Stimulated activated CD4-positive, alpha-beta T cell treated with anti-CD3 and anti-CD28 coated beads, Interleukin-4, amount 100 ng/mL, for 1 hour (primary cell): ENCODE measurements around the gene ARRDC1.
"Not testable (repeated sequence)": the region's sequence is repeated elsewhere in the genome, so short reads cannot be mapped to it uniquely, and the experiment has no call there.

Source experiments
- DNase-seq: peaks from one replicate; pipeline ENCODE4 v3.0.0-alpha.2; 2020

Gene ARRDC1, protein sequence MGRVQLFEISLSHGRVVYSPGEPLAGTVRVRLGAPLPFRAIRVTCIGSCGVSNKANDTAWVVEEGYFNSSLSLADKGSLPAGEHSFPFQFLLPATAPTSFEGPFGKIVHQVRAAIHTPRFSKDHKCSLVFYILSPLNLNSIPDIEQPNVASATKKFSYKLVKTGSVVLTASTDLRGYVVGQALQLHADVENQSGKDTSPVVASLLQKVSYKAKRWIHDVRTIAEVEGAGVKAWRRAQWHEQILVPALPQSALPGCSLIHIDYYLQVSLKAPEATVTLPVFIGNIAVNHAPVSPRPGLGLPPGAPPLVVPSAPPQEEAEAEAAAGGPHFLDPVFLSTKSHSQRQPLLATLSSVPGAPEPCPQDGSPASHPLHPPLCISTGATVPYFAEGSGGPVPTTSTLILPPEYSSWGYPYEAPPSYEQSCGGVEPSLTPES

DNA sequence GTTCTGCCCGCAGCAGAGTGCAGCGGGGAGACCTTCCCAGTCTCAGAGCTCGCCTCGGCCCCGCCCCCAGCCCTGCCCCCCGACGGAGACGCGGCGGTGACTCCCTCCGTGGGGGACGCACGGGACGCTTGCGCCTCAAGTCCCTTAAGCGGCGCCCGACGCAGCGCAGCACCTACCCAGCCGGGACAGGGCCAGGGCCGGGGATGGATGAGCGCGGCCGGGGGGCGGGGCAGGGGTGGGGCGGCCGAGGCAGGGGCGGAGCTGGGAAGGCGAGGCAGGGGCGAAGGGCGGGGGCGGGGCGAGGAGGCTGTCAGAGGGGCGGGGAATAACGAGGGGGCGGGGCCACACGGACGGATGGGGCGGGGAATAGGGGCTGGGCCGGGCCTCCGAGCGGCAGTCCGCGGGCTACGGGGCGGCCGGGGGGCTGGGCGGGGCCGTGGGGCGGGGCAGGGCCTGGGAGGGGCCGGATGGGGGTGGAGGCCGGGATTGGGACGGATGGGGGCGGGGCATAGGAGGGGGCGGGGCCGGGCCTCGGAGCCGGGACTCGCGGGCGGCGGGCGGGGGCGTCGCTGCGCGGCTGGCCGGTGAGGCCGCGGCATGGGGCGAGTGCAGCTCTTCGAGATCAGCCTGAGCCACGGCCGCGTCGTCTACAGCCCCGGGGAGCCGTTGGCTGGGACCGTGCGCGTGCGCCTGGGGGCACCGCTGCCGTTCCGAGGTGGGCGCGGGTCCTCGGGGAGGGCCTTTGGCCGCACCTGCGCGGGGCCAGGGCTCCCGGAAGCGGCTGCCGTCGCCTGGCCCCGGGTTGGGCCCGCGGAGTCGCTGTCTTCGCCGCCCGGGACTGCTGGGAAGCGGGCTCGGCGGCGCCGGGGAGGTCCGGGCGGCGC is at the start of gene ARRDC1:
ARRDC1 (plus strand) TSS at position 566 of the 884 bp plus-strand sequence; CDS start at position 598, 32 bp downstream.
- peak; percentile 89 for DNase-seq

- DNase-seq: no peak
Observed at GRCh38 chr9:137556069-137556838, 49.2 kb upstream of the ARRDC1 start.

DNA sequence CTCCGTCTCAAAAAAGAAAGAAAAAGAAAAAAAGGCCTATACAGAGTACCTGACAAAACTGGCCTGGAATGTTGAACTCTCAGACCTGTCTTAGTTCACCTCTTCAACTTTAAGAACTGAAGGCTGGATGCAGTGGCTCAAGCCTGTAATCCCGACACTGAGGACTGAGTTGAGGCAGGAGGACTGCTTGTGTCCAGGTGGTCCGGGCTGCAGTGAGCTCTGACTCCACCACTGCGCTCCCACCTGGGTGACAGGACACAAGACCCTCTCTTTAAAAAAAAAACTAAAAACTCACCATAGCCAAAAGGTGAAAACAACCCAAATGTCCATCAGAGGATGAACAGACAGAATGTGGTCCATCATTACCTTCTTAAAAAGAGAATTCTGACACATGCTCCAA is 47.4 kb upstream of the ARRDC1 start:
- no peak for DNase-seq

DNA sequence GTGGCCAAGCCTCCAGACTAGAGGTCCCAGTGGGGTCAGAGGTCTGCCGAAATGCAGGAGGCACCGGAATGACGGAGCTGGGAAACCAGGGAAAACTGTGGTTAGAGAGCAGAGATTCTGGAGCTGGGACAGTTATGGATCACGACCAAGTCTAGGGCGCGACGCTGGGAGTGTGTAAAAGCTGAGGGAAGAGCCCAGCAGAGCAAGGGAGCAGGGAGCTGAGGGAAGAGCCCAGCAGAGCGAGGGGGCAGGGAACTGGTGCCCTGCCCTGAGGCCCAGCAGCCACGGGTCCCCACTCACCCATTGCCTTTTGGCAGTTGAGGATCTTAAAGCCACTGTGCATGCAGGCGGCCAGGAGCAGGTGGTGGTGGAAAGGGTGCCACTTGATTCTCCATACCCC is 41.4 kb upstream of the ARRDC1 start:
- no peak for DNase-seq

- no peak for DNase-seq
Observed at GRCh38 chr9:137564817-137565411, 40.6 kb upstream of the ARRDC1 start.

GRCh38 chr9:137568445-137568844 is 37.0 kb upstream of the ARRDC1 start:
- not testable (repeated sequence) for DNase-seq

DNA sequence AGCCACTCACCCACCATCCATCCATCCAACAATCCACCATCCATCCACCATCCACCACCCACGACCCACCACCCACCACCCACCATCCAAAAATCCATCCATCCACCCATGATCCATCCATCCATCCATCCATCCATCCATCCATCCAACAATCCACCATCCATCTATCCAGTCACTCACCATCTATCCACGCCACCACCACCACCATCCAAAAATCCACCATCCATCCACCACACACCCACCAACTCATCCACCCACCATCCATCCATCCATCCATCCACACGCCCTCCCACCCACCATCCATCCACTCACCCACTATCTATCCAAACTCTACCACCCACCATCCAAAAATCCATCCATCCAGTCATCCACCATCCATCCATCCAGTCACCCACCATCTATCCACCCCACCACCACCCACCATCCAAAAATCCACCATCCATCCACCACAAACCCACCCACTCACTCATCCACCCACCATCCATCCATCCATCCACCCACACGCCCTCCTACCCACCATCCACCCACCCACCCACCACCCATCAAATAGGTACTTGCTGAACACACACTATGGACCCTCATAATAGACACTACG is 35.8 kb upstream of the ARRDC1 start:
- DNase-seq: no peak

GRCh38 chr9:137570566-137570965 is 34.9 kb upstream of the ARRDC1 start:
- DNase-seq: no peak

- DNase-seq: no peak
Observed at GRCh38 chr9:137574192-137574591, 31.3 kb upstream of the ARRDC1 start.

DNA sequence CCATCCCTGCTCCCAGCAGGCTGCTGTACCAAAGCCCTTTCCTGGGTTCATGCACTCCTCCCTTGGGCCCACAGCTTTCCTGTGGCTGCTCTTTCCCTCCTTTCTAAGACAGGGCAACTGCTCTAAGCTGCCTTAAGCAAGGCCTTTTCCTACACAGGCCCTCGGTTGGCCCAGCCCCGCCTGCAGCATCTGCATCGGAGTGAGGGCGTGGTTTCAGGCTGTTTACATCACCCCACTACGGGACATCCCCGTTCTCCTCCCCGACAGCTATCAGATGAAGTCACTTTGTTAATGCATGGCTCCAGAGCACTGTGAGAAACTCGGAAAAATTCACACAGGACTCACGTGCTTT is 30.1 kb upstream of the ARRDC1 start:
- no peak for DNase-seq

DNA sequence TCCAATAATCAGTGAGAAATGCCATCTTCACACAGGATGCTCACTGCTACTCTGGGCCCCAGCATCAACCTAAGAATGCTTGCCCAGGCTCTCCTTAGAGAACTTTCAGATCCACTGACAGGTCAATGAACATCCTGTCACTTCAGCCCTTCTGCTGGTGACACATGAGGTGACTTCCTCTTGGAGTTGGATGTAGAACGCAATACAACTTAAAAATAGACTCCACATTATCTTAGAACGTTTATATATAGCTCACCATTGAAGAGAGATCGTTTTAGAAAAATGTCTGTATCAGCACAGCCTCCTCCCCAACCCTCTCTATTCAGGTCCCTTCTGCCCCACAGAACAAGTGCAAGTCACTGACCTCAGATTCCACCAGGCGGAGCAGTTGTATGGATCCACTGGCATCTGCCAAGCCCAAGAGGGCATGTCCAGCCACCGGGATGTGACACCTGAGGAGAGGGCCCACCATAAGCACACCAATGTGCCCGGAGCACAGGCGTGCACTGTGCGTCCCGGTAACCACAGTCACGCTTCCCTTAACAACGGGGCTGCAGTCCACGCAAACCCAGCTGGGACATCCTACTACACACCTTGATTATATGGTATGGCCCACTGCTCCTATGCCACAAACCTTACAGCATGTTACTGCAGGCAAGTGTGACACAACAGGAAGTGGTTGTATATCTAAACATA is 29.6 kb upstream of the ARRDC1 start:
- DNase-seq: no peak

- peak; percentile 99 for DNase-seq
Observed at GRCh38 chr9:137578518-137579258, 26.8 kb upstream of the ARRDC1 start, which contains the start of gene DPH7. TSS of gene DPH7 (minus strand) at chr9:137578925. CDS start at chr9:137578777, 148 bp downstream.

- DNase-seq: no peak
Observed at GRCh38 chr9:137579259-137579604, 26.3 kb upstream of the ARRDC1 start.

DNA sequence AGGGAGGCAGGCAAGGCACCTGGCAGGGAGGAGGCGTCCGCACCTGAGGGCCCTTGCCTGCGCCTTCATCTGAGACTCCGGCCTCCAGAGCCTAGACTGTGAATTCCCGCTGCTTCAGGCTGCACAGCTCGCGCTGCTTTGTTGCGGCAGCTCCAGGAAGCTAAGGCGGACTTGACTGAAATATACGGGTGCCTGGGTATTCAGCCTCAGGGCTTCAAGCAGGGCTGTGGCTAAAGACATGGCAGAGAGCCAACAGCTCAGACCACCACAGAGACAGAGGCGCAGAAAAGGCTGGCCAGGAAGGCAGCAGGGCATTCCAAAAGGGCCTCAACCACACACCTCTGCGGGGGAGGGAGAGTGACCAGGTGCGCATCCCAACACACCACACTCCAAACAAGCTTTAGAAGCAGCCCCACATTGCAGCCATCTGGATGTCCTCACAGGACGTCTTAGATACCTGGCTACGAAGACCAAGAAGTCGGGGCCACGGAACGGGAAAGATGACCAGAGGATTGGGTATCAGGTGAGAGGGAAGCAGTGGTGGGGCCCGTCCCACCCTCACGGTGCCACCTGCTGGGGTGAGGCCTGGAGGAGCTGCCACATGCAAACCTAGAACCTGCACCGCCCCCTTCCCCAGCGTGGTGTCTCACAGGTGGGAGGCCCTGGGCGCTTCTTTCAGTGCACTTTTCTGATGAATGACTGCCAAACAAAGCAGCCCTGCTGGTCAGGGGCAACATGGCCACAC is 25.1 kb upstream of the ARRDC1 start:
- DNase-seq: no peak

GRCh38 chr9:137580954-137581322 is 24.5 kb upstream of the ARRDC1 start:
- DNase-seq: no peak

DNA sequence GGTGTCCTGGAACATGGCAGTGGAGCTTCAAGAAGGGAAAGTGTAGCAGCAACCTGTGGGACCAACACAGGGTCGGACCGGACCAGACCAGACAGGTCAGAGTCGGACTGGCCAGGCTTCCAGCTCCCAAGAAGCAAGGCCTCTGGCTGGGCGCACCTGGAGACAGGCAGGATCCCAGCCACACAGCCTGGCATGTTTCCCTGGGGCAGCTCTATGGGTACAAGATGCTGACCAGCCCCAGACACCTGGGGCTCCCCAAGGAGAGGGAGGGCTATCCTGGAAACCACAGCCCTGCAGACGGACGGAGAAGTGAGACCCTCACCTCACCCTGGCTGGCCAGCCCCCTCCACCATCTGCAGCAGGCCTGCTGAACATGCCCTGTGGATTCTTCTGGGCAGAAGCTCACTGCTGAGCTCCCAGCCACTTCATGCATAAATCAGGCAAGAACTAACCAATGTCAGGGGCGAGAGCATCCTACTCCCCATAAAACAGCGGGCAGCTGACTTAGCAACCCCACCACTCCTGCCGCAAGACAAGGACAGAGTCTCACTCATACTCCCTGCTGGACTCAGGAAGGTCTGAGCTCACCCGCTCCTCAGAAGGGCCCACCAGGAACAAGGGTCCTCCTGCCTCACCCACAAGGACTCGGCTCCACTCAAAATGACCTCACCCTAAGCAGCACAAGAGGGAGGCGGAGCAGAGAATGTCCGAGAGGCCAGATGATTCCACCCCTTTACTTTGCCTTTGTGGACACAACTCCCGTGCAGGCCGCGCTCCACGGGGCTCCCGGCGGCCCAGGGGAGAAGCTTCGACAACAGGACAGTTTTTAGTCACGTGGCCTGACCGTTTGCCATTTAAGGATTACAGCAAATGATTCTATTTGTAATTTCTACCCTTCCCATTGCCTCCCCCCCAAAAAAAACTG is 23.9 kb upstream of the ARRDC1 start:
- DNase-seq: no peak

- DNase-seq: no peak
Observed at GRCh38 chr9:137582286-137582860, 23.1 kb upstream of the ARRDC1 start.

DNA sequence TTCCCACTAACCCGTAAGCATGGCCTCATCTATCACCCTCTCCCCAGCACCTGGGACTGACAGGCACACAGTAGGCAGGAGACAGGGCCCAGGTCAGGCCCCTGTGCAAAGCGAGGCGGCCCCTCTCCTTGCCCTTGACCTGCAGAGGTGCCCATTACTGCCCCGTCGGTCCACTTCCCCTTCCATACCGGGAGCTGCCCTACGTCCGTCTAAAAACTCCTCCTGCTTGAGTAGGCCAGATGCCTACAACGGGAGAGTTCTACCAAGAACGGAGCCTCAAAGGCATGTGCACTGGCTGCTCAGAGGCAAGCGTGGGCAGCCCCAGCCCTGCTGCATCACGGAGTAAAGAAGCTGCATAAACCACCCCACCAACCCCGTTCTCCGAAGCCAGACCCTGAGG is 22.1 kb upstream of the ARRDC1 start:
- DNase-seq: no peak

DNA sequence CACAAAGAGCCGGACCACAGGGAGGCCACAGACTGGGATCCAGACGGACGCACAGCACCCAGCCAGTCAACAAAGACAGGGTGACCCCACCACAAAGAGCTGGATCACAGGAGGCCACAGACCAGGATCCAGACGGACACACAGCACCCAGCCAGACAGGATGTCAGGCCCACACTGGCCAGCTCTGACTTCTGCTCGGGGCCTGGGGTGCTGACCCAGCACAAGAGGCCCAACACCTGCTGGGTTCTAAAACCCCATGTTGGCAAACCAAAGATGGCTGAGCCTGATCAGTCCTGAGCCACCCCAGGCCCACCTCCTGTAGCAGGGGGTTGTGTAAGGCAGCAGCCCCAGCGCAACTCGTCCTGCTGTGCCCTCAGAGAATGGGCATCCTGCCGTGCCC is 21.5 kb upstream of the ARRDC1 start:
- DNase-seq: no peak
